Neural cell (in vitro differentiated cells): Measurements from ENCODE around the gene RAPGEF2. TPM values are rescaled to one million over a fixed set of nuclear protein-coding genes. Genes with fewer than 3 reads are reported as not detected.

Source experiments
- H2AFZ ChIP-seq: fragments of 200-600, 300-800 bp; sonication (generic), shearing (Covaris generic); 2 replicates; pipeline ENCODE4 v1.6.0; 2014; ENCODE audit warnings: low read depth, mild to moderate bottlenecking, antibody characterized with exemption, low read length, moderate library complexity
- H3F3A ChIP-seq: fragments of 200-600 bp; shearing (Covaris generic); 2 replicates; pipeline ENCODE4 v1.6.1; 2016; ENCODE audit warnings: mild to moderate bottlenecking, moderate library complexity, mixed read lengths, antibody characterized with exemption, low read length; ENCODE audit not compliant: insufficient read depth, poor library complexity, severe bottlenecking
- H3K27ac ChIP-seq: fragments of 200-600, 300-800 bp; sonication (generic), shearing (Covaris generic); 2 replicates; pipeline ENCODE4 v1.5.1; 2014; ENCODE audit warnings: mild to moderate bottlenecking, low read length, moderate library complexity
- H3K27me3 ChIP-seq: fragments of 300-800, 200-600 bp; sonication (generic), shearing (Covaris generic); 2 replicates; pipeline ENCODE4 v1.6.0; 2014; ENCODE audit warnings: mild to moderate bottlenecking, low read depth, low read length, moderate library complexity; ENCODE audit not compliant: insufficient read depth
- H3K36me3 ChIP-seq: fragments of 300-800, 200-600 bp; sonication (generic), shearing (Covaris generic); 2 replicates; pipeline ENCODE4 v1.5.1; 2014; ENCODE audit warnings: mild to moderate bottlenecking, antibody characterized with exemption, low read length, moderate library complexity; ENCODE audit not compliant: insufficient read depth
- H3K4me2 ChIP-seq: fragments of 300-800, 200-600 bp; sonication (generic), shearing (Covaris generic); 2 replicates; pipeline ENCODE4 v1.6.0; 2014; ENCODE audit warnings: mild to moderate bottlenecking, low read length
- H3K4me3 ChIP-seq: fragments of 300-800, 200-600 bp; sonication (generic), shearing (Covaris generic); 2 replicates; pipeline ENCODE4 v1.5.1; 2014; ENCODE audit warnings: mild to moderate bottlenecking, low read length, moderate library complexity
- H3K79me2 ChIP-seq: fragments of 200-600 bp; shearing (Covaris generic); replicated peaks from 2 replicates; pipeline ENCODE4 v1.6.0; 2014; ENCODE audit warnings: mild to moderate bottlenecking, low read length, moderate library complexity; ENCODE audit not compliant: insufficient read depth
- H3K9ac ChIP-seq: fragments of 300-800, 200-600 bp; sonication (generic), shearing (Covaris generic); 2 replicates; pipeline ENCODE4 v1.6.1; 2016; ENCODE audit warnings: mild to moderate bottlenecking, low read length, mixed read lengths
- H3K9me2 ChIP-seq: fragments of 200-600 bp; shearing (Covaris generic); 2 replicates; pipeline ENCODE4 v1.6.1; 2016; ENCODE audit warnings: mild to moderate bottlenecking, low read length, mixed read lengths; ENCODE audit not compliant: insufficient read depth
- H3K9me3 ChIP-seq: fragments of 200-600, 300-800 bp; sonication (generic), shearing (Covaris generic); 2 replicates; pipeline ENCODE4 v1.6.1; 2016; ENCODE audit warnings: mild to moderate bottlenecking, mixed run types, low read length, moderate library complexity, mixed read lengths
- H4K20me1 ChIP-seq: fragments of 200-600 bp; shearing (Covaris generic); 2 replicates; pipeline ENCODE4 v1.6.1; 2016; ENCODE audit warnings: mild to moderate bottlenecking, mixed run types; ENCODE audit not compliant: insufficient read depth
- EP300 ChIP-seq: fragments of 450-650 bp; conservative IDR thresholded peaks from 2 replicates; pipeline ENCODE4 v1.6.1; 2014; ENCODE audit warnings: antibody characterized with exemption, mild to moderate bottlenecking, moderate library complexity; ENCODE audit not compliant: poor library complexity, severe bottlenecking
- EZH2 ChIP-seq: fragments of 200-600, 300-800 bp; shearing (Covaris generic), sonication (generic); IDR thresholded peaks from 2 replicates; pipeline ENCODE4 v1.6.1; 2014; ENCODE audit warnings: antibody characterized with exemption, low read length, borderline replicate concordance, mild to moderate bottlenecking; ENCODE audit not compliant: insufficient read depth, poor library complexity, severe bottlenecking
- MXI1 ChIP-seq: fragments of 450-650 bp; conservative IDR thresholded peaks from 2 replicates; pipeline ENCODE4 v1.6.1; 2014; ENCODE audit warnings: antibody characterized with exemption, mild to moderate bottlenecking; ENCODE audit not compliant: poor library complexity, severe bottlenecking
- POLR2AphosphoS5 ChIP-seq: IDR thresholded peaks from 2 replicates; pipeline ENCODE4 v1.6.1; 2012
- RAD21 ChIP-seq: fragments of 450-650 bp; conservative IDR thresholded peaks from 2 replicates; pipeline ENCODE4 v1.6.1; 2014; ENCODE audit warnings: antibody characterized with exemption, mild to moderate bottlenecking, moderate library complexity
- SMC3 ChIP-seq: fragments of 450-650 bp; conservative IDR thresholded peaks from 2 replicates; pipeline ENCODE4 v1.6.1; 2014; ENCODE audit warnings: antibody characterized with exemption, mild to moderate bottlenecking, moderate library complexity; ENCODE audit not compliant: poor library complexity
- TAF1 ChIP-seq: IDR thresholded peaks from 2 replicates; pipeline ENCODE4 v1.6.1; 2012; ENCODE audit warnings: low read depth
- polyA plus RNA-seq: library from polyadenylated mRNA; depleted of rRNA; stranded (reverse); fragments of >200 nt; gene quantifications from 2 replicates; pipeline ENCODE4 v1.2.3, GENCODE V29; 2014
- TF ChIP-seq, protein P1 (sequence below): fragments of 450-650 bp; IDR thresholded peaks from 2 replicates; pipeline ENCODE4 v1.5.1; 2014; ENCODE audit warnings: antibody characterized with exemption, mild to moderate bottlenecking, moderate library complexity; ENCODE audit not compliant: poor library complexity, severe bottlenecking
- TF ChIP-seq, protein P2 (sequence below): IDR thresholded peaks from 2 replicates; pipeline ENCODE4 v1.6.1; 2012; ENCODE audit warnings: borderline replicate concordance

Gene RAPGEF2
- polyA plus RNA-seq, 1 donor from 2014 or later, result 134 TPM

DNA sequence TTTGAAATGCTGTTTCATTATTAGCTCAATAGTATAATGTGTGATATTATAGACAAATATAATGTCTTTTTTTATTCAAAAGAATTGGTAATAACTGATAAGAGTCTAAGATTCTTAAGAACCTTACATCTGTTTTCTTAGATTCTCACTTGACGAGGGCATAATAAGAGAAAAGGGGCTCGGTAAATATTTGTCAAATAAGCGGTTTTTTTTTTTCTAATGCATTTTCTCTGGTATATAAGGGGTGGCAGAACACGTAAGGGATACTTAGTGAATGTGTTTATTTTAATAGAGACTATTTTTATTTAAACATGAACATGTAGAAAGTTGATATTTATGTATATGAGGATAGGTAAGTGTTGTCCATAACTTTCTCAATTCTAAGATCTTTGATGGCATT lies 200.6 kb downstream of the RAPGEF2 start:
- no peaks in the 10 kb centered on the region for H3F3A ChIP-seq

DNA sequence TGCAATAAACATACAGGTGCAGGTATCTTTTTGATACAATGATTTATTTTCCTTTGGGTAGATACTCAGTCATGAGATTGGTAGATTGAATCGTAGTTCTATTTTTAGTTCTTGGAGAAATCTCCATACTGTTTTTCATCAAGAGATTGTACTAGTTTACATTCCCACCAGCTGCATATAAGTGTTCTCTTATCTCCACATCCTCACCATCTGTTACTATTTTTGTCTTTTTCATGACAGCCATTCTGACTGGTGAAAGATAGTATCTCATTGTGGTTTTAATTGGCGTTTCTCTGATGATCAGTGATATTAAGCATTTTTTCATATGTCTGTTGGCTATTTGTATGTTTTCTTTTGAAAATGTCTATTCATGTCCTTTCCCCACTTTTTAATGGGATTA lies 202.2 kb downstream of the RAPGEF2 start:
- TF ChIP-seq EZH2 (no peak), SMC3 (no peak), MXI1 (no peak), TAF1 (no peak), EP300 (no peak), RAD21 (no peak), POLR2AphosphoS5 (no peak)
- TF ChIP-seq, protein P1, sequence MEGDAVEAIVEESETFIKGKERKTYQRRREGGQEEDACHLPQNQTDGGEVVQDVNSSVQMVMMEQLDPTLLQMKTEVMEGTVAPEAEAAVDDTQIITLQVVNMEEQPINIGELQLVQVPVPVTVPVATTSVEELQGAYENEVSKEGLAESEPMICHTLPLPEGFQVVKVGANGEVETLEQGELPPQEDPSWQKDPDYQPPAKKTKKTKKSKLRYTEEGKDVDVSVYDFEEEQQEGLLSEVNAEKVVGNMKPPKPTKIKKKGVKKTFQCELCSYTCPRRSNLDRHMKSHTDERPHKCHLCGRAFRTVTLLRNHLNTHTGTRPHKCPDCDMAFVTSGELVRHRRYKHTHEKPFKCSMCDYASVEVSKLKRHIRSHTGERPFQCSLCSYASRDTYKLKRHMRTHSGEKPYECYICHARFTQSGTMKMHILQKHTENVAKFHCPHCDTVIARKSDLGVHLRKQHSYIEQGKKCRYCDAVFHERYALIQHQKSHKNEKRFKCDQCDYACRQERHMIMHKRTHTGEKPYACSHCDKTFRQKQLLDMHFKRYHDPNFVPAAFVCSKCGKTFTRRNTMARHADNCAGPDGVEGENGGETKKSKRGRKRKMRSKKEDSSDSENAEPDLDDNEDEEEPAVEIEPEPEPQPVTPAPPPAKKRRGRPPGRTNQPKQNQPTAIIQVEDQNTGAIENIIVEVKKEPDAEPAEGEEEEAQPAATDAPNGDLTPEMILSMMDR, result no peak
- TF ChIP-seq, protein P2, sequence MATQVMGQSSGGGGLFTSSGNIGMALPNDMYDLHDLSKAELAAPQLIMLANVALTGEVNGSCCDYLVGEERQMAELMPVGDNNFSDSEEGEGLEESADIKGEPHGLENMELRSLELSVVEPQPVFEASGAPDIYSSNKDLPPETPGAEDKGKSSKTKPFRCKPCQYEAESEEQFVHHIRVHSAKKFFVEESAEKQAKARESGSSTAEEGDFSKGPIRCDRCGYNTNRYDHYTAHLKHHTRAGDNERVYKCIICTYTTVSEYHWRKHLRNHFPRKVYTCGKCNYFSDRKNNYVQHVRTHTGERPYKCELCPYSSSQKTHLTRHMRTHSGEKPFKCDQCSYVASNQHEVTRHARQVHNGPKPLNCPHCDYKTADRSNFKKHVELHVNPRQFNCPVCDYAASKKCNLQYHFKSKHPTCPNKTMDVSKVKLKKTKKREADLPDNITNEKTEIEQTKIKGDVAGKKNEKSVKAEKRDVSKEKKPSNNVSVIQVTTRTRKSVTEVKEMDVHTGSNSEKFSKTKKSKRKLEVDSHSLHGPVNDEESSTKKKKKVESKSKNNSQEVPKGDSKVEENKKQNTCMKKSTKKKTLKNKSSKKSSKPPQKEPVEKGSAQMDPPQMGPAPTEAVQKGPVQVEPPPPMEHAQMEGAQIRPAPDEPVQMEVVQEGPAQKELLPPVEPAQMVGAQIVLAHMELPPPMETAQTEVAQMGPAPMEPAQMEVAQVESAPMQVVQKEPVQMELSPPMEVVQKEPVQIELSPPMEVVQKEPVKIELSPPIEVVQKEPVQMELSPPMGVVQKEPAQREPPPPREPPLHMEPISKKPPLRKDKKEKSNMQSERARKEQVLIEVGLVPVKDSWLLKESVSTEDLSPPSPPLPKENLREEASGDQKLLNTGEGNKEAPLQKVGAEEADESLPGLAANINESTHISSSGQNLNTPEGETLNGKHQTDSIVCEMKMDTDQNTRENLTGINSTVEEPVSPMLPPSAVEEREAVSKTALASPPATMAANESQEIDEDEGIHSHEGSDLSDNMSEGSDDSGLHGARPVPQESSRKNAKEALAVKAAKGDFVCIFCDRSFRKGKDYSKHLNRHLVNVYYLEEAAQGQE, result no peak
- Histone ChIP-seq H4K20me1 (peaks cover 3% of the 10 kb centered on the region), H3K27ac (no peak overlapping the region), H3K27me3 (no peaks in the 10 kb centered on the region), H3K4me3 (no peak overlapping the region), H3K79me2 (peaks cover 53% of the 10 kb centered on the region), H3K4me2 (no peak overlapping the region), H3F3A (no peaks in the 10 kb centered on the region), H3K9me2 (no peaks in the 10 kb centered on the region), H3K9me3 (no peaks in the 10 kb centered on the region), H3K9ac (no peak overlapping the region), H3K36me3 (no peaks in the 10 kb centered on the region), H2AFZ (no peak overlapping the region)

More for the DNA sequence above, 200.6 kb downstream of the RAPGEF2 start:
- Histone ChIP-seq H3K9ac (no peak overlapping the region), H3K9me3 (no peaks in the 10 kb centered on the region), H3K27ac (no peak overlapping the region), H4K20me1 (peaks cover 3% of the 10 kb centered on the region), H2AFZ (no peak overlapping the region), H3K9me2 (no peaks in the 10 kb centered on the region), H3K4me2 (no peak overlapping the region), H3K36me3 (no peaks in the 10 kb centered on the region), H3K4me3 (no peak overlapping the region), H3K27me3 (no peaks in the 10 kb centered on the region), H3K79me2 (peaks cover 41% of the 10 kb centered on the region)
- TF ChIP-seq RAD21 (no peak), MXI1 (no peak), EZH2 (no peak), TAF1 (no peak)
- TF ChIP-seq, protein P1, result no peak
